Neural cell (in vitro differentiated cells): Measurements from ENCODE around the gene SPATA32. TPM values are rescaled to one million over a fixed set of nuclear protein-coding genes. Genes with fewer than 3 reads are reported as not detected.

Experiments
- H2AFZ ChIP-seq: fragments of 200-600, 300-800 bp; sonication (generic), shearing (Covaris generic); 2 replicates; pipeline ENCODE4 v1.6.0; 2014; ENCODE audit warnings: low read depth, mild to moderate bottlenecking, antibody characterized with exemption, low read length, moderate library complexity
- H3F3A ChIP-seq: fragments of 200-600 bp; shearing (Covaris generic); 2 replicates; pipeline ENCODE4 v1.6.1; 2016; ENCODE audit warnings: mild to moderate bottlenecking, moderate library complexity, mixed read lengths, antibody characterized with exemption, low read length; ENCODE audit not compliant: insufficient read depth, poor library complexity, severe bottlenecking
- H3K27ac ChIP-seq: fragments of 200-600, 300-800 bp; sonication (generic), shearing (Covaris generic); 2 replicates; pipeline ENCODE4 v1.5.1; 2014; ENCODE audit warnings: mild to moderate bottlenecking, low read length, moderate library complexity
- H3K27me3 ChIP-seq: fragments of 300-800, 200-600 bp; sonication (generic), shearing (Covaris generic); 2 replicates; pipeline ENCODE4 v1.6.0; 2014; ENCODE audit warnings: mild to moderate bottlenecking, low read depth, low read length, moderate library complexity; ENCODE audit not compliant: insufficient read depth
- H3K36me3 ChIP-seq: fragments of 300-800, 200-600 bp; sonication (generic), shearing (Covaris generic); 2 replicates; pipeline ENCODE4 v1.5.1; 2014; ENCODE audit warnings: mild to moderate bottlenecking, antibody characterized with exemption, low read length, moderate library complexity; ENCODE audit not compliant: insufficient read depth
- H3K4me2 ChIP-seq: fragments of 300-800, 200-600 bp; sonication (generic), shearing (Covaris generic); 2 replicates; pipeline ENCODE4 v1.6.0; 2014; ENCODE audit warnings: mild to moderate bottlenecking, low read length
- H3K4me3 ChIP-seq: fragments of 300-800, 200-600 bp; sonication (generic), shearing (Covaris generic); 2 replicates; pipeline ENCODE4 v1.5.1; 2014; ENCODE audit warnings: mild to moderate bottlenecking, low read length, moderate library complexity
- H3K79me2 ChIP-seq: fragments of 200-600 bp; shearing (Covaris generic); replicated peaks from 2 replicates; pipeline ENCODE4 v1.6.0; 2014; ENCODE audit warnings: mild to moderate bottlenecking, low read length, moderate library complexity; ENCODE audit not compliant: insufficient read depth
- H3K9ac ChIP-seq: fragments of 300-800, 200-600 bp; sonication (generic), shearing (Covaris generic); 2 replicates; pipeline ENCODE4 v1.6.1; 2016; ENCODE audit warnings: mild to moderate bottlenecking, low read length, mixed read lengths
- H3K9me2 ChIP-seq: fragments of 200-600 bp; shearing (Covaris generic); 2 replicates; pipeline ENCODE4 v1.6.1; 2016; ENCODE audit warnings: mild to moderate bottlenecking, low read length, mixed read lengths; ENCODE audit not compliant: insufficient read depth
- H3K9me3 ChIP-seq: fragments of 200-600, 300-800 bp; sonication (generic), shearing (Covaris generic); 2 replicates; pipeline ENCODE4 v1.6.1; 2016; ENCODE audit warnings: mild to moderate bottlenecking, mixed run types, low read length, moderate library complexity, mixed read lengths
- H4K20me1 ChIP-seq: fragments of 200-600 bp; shearing (Covaris generic); 2 replicates; pipeline ENCODE4 v1.6.1; 2016; ENCODE audit warnings: mild to moderate bottlenecking, mixed run types; ENCODE audit not compliant: insufficient read depth
- CTCF ChIP-seq: fragments of 450-650 bp; IDR thresholded peaks from 2 replicates; pipeline ENCODE4 v1.5.1; 2014; ENCODE audit warnings: antibody characterized with exemption, mild to moderate bottlenecking, moderate library complexity; ENCODE audit not compliant: poor library complexity, severe bottlenecking
- EP300 ChIP-seq: fragments of 450-650 bp; conservative IDR thresholded peaks from 2 replicates; pipeline ENCODE4 v1.6.1; 2014; ENCODE audit warnings: antibody characterized with exemption, mild to moderate bottlenecking, moderate library complexity; ENCODE audit not compliant: poor library complexity, severe bottlenecking
- EZH2 ChIP-seq: fragments of 200-600, 300-800 bp; shearing (Covaris generic), sonication (generic); IDR thresholded peaks from 2 replicates; pipeline ENCODE4 v1.6.1; 2014; ENCODE audit warnings: antibody characterized with exemption, low read length, borderline replicate concordance, mild to moderate bottlenecking; ENCODE audit not compliant: insufficient read depth, poor library complexity, severe bottlenecking
- MXI1 ChIP-seq: fragments of 450-650 bp; conservative IDR thresholded peaks from 2 replicates; pipeline ENCODE4 v1.6.1; 2014; ENCODE audit warnings: antibody characterized with exemption, mild to moderate bottlenecking; ENCODE audit not compliant: poor library complexity, severe bottlenecking
- POLR2AphosphoS5 ChIP-seq: IDR thresholded peaks from 2 replicates; pipeline ENCODE4 v1.6.1; 2012
- RAD21 ChIP-seq: fragments of 450-650 bp; conservative IDR thresholded peaks from 2 replicates; pipeline ENCODE4 v1.6.1; 2014; ENCODE audit warnings: antibody characterized with exemption, mild to moderate bottlenecking, moderate library complexity
- REST ChIP-seq: IDR thresholded peaks from 2 replicates; pipeline ENCODE4 v1.6.1; 2012; ENCODE audit warnings: borderline replicate concordance
- SMC3 ChIP-seq: fragments of 450-650 bp; conservative IDR thresholded peaks from 2 replicates; pipeline ENCODE4 v1.6.1; 2014; ENCODE audit warnings: antibody characterized with exemption, mild to moderate bottlenecking, moderate library complexity; ENCODE audit not compliant: poor library complexity
- TAF1 ChIP-seq: IDR thresholded peaks from 2 replicates; pipeline ENCODE4 v1.6.1; 2012; ENCODE audit warnings: low read depth
- polyA plus RNA-seq: library from polyadenylated mRNA; depleted of rRNA; stranded (reverse); fragments of >200 nt; gene quantifications from 2 replicates; pipeline ENCODE4 v1.2.3, GENCODE V29; 2014

Gene SPATA32
- polyA plus RNA-seq, 1 donor from 2014 or later = not detected

GRCh38 chr17:45282683-45283644 lies 21.1 kb upstream of the SPATA32 start:
- Histone ChIP-seq H3K27me3 (no peaks in the 10 kb centered on the region), H3K27ac (no peak overlapping the region)

More at GRCh38 chr17:45282683-45283644, 21.1 kb upstream of the SPATA32 start:
- no peak overlapping the region for H3K9ac ChIP-seq
- H3K36me3 ChIP-seq = no peaks in the 10 kb centered on the region
- H2AFZ ChIP-seq = no peak overlapping the region
- H3K9me2 ChIP-seq = no peaks in the 10 kb centered on the region
- TF ChIP-seq POLR2AphosphoS5 (no peak), SMC3 (no peak), TAF1 (no peak), RAD21 (no peak), EP300 (no peak), EZH2 (no peak), MXI1 (no peak), CTCF (no peak), REST (no peak)
- no peak overlapping the region for H3K4me3 ChIP-seq
- H3K4me2 ChIP-seq = no peak overlapping the region
- H3F3A ChIP-seq = no peaks in the 10 kb centered on the region
- no peaks in the 10 kb centered on the region for H3K79me2 ChIP-seq
- no peaks in the 10 kb centered on the region for H3K9me3 ChIP-seq
- H4K20me1 ChIP-seq = no peaks in the 10 kb centered on the region
